ENCODE results near the gene RPL41. TPM values are rescaled to one million over a fixed set of nuclear protein-coding genes. Genes with fewer than 3 reads are reported as not detected.

Gene RPL41
- total RNA-seq, 1 donor from 2014 or later = 3,805 TPM

GRCh38 chr12:56105609-56105902 is 10.9 kb upstream of the RPL41 start:
- no peak for TF ChIP-seq EZH2phosphoT487 (IDR thresholded peaks at IDR 0.05)
- no peak for TF ChIP-seq EZH2 (IDR thresholded peaks at IDR 0.05)
- TF ChIP-seq, protein P1, sequence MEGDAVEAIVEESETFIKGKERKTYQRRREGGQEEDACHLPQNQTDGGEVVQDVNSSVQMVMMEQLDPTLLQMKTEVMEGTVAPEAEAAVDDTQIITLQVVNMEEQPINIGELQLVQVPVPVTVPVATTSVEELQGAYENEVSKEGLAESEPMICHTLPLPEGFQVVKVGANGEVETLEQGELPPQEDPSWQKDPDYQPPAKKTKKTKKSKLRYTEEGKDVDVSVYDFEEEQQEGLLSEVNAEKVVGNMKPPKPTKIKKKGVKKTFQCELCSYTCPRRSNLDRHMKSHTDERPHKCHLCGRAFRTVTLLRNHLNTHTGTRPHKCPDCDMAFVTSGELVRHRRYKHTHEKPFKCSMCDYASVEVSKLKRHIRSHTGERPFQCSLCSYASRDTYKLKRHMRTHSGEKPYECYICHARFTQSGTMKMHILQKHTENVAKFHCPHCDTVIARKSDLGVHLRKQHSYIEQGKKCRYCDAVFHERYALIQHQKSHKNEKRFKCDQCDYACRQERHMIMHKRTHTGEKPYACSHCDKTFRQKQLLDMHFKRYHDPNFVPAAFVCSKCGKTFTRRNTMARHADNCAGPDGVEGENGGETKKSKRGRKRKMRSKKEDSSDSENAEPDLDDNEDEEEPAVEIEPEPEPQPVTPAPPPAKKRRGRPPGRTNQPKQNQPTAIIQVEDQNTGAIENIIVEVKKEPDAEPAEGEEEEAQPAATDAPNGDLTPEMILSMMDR (IDR thresholded peaks at IDR 0.05) = no peak

GRCh38 chr12:56107242-56107641 is 9.2 kb upstream of the RPL41 start:
- H3K4me2 ChIP-seq = no peak overlapping the region
- peaks cover 24% of the 10 kb centered on the region for H3K4me1 Mint-ChIP-seq
- H2AFZ ChIP-seq (replicated peaks) = no peak overlapping the region
- no peaks in the 10 kb centered on the region for H3K9me3 Mint-ChIP-seq
- no peak overlapping the region for H3K4me3 Mint-ChIP-seq
- H4K20me1 ChIP-seq (ENCODE audit: low read depth) = peaks cover 30% of the 10 kb centered on the region
- H3K4me3 ChIP-seq = no peak overlapping the region
- H3K79me2 ChIP-seq (ENCODE audit: low read depth) = peaks cover 46% of the 10 kb centered on the region
- no peaks in the 10 kb centered on the region for H3K9me3 ChIP-seq (ENCODE audit: low read depth)
- H3K27ac ChIP-seq = no peak overlapping the region
- peaks cover 37% of the 10 kb centered on the region for H3F3A ChIP-seq (ENCODE audit: low read depth)
- peaks cover 11% of the 10 kb centered on the region for H3K4me1 ChIP-seq
- peaks cover 24% of the 10 kb centered on the region for H3K36me3 ChIP-seq
- no peaks in the 10 kb centered on the region for H3K27me3 ChIP-seq
- no peak for DNase-seq (ENCODE audit: low spot score)
- no peak overlapping the region for H3K27ac Mint-ChIP-seq
- TF ChIP-seq EZH2 (IDR thresholded peaks at IDR 0.05) = no peak
- H3K36me3 Mint-ChIP-seq = peaks cover 28% of the 10 kb centered on the region
- H3K9ac ChIP-seq = no peak overlapping the region
- peaks cover 2% of the 10 kb centered on the region for H3K27me3 Mint-ChIP-seq (ENCODE audit: insufficient read depth, low read depth)

More at GRCh38 chr12:56105609-56105902, 10.9 kb upstream of the RPL41 start:
- no peak overlapping the region for H2AFZ ChIP-seq (replicated peaks)
- Mint-ChIP-seq H3K4me1 (peaks cover 24% of the 10 kb centered on the region), H3K27me3 (ENCODE audit: insufficient read depth, low read depth) (peaks cover 2% of the 10 kb centered on the region), H3K9me3 (no peaks in the 10 kb centered on the region), H3K27ac (no peak overlapping the region), H3K36me3 (peaks cover 16% of the 10 kb centered on the region), H3K4me3 (peak overlapping the region; percentile 93)
- peak overlapping the region; percentile 83 for H3K4me3 ChIP-seq
- no peaks in the 10 kb centered on the region for H3K9me3 ChIP-seq (ENCODE audit: low read depth)
- DNase-seq (ENCODE audit: low spot score) = no peak
- H3K79me2 ChIP-seq (ENCODE audit: low read depth) = peaks cover 46% of the 10 kb centered on the region
- peak overlapping the region; percentile 89 for H3K9ac ChIP-seq
- H3K4me2 ChIP-seq = peak overlapping the region; percentile 97
- H3K36me3 ChIP-seq = peaks cover 16% of the 10 kb centered on the region
- no peak overlapping the region for H3K27ac ChIP-seq
- H3F3A ChIP-seq (ENCODE audit: low read depth) = peaks cover 22% of the 10 kb centered on the region
- peaks cover 11% of the 10 kb centered on the region for H3K4me1 ChIP-seq
- peaks cover 30% of the 10 kb centered on the region for H4K20me1 ChIP-seq (ENCODE audit: low read depth)
- H3K27me3 ChIP-seq = no peaks in the 10 kb centered on the region

- Mint-ChIP-seq H3K9me3 (no peaks in the 10 kb centered on the region), H3K27me3 (ENCODE audit: insufficient read depth, low read depth) (no peaks in the 10 kb centered on the region), H3K36me3 (peaks cover 47% of the 10 kb centered on the region), H3K27ac (no peak overlapping the region), H3K4me1 (peaks cover 11% of the 10 kb centered on the region), H3K4me3 (no peak overlapping the region)
- no peak for DNase-seq (ENCODE audit: low spot score)
- Histone ChIP-seq H3K9me3 (ENCODE audit: low read depth) (no peaks in the 10 kb centered on the region), H3K4me1 (peaks cover 7% of the 10 kb centered on the region), H3K79me2 (ENCODE audit: low read depth) (peaks cover 26% of the 10 kb centered on the region), H3K9ac (no peak overlapping the region), H3K27ac (no peak overlapping the region), H4K20me1 (ENCODE audit: low read depth) (peaks cover 21% of the 10 kb centered on the region), H3K27me3 (no peaks in the 10 kb centered on the region), H3F3A (ENCODE audit: low read depth) (peaks cover 55% of the 10 kb centered on the region), H3K4me2 (no peak overlapping the region), H3K4me3 (no peak overlapping the region), H2AFZ (replicated peaks) (no peak overlapping the region), H3K36me3 (peaks cover 24% of the 10 kb centered on the region)
- TF ChIP-seq EZH2 (IDR thresholded peaks at IDR 0.05) = no peak
- TF ChIP-seq, protein P1 (IDR thresholded peaks at IDR 0.05) = no peak
- no peak for TF ChIP-seq EZH2phosphoT487 (IDR thresholded peaks at IDR 0.05)
Measured at GRCh38 chr12:56110571-56110970, 5.9 kb upstream of the RPL41 start.

- no peak overlapping the region for H3K4me2 ChIP-seq
- H3K27me3 ChIP-seq = no peaks in the 10 kb centered on the region
- Mint-ChIP-seq H3K9me3 (no peaks in the 10 kb centered on the region), H3K36me3 (peaks cover 47% of the 10 kb centered on the region), H3K27ac (no peak overlapping the region), H3K27me3 (ENCODE audit: insufficient read depth, low read depth) (peaks cover 4% of the 10 kb centered on the region), H3K4me3 (no peak overlapping the region), H3K4me1 (peaks cover 14% of the 10 kb centered on the region)
- H3K9ac ChIP-seq = no peak overlapping the region
- no peak for TF ChIP-seq EZH2phosphoT487 (IDR thresholded peaks at IDR 0.05)
- no peak for TF ChIP-seq EZH2 (IDR thresholded peaks at IDR 0.05)
- TF ChIP-seq, protein P1 (IDR thresholded peaks at IDR 0.05) = no peak
- peaks cover 15% of the 10 kb centered on the region for H4K20me1 ChIP-seq (ENCODE audit: low read depth)
- peaks cover 21% of the 10 kb centered on the region for H3K79me2 ChIP-seq (ENCODE audit: low read depth)
- peaks cover 15% of the 10 kb centered on the region for H3K36me3 ChIP-seq
- H3K4me3 ChIP-seq = no peak overlapping the region
- DNase-seq (ENCODE audit: low spot score) = no peak
- H3K9me3 ChIP-seq (ENCODE audit: low read depth) = no peaks in the 10 kb centered on the region
- peaks cover 72% of the 10 kb centered on the region for H3F3A ChIP-seq (ENCODE audit: low read depth)
- peaks cover 6% of the 10 kb centered on the region for H3K4me1 ChIP-seq
- no peak overlapping the region for H2AFZ ChIP-seq (replicated peaks)
- H3K27ac ChIP-seq = no peak overlapping the region
Measured at GRCh38 chr12:56114084-56114483, 2.3 kb upstream of the RPL41 start.

Measured in neural progenitor cell (in vitro differentiated cells).